B cell (primary cell): ENCODE results near the gene BRD3. TPM values are rescaled to one million over a fixed set of nuclear protein-coding genes. Genes with fewer than 3 reads are reported as not detected.
A peak's percentile ranks its signal among the peaks of the same experiment; 100 is the strongest.

Experiments
- ATAC-seq: fragments of 200-7000 bp; cut with Tn5 transposase; one replicate; pipeline ENCODE4 v1.10.0; 2021; ENCODE audit warnings: low read depth, mild to moderate bottlenecking, moderate number of reproducible peaks, moderate library complexity
- CTCF ChIA-PET: fragments of 350-600 bp; sonication (Branson Sonifier 250); formaldehyde crosslinking; loops from one replicate; lab custom pipeline; 2021; ENCODE audit warnings: antibody characterized with exemption, inconsistent platforms; lab: Charles Lee
- POLR2A ChIA-PET: fragments of 350-600 bp; sonication (Branson Sonifier 250); formaldehyde crosslinking; loops from one replicate; lab custom pipeline; 2021; ENCODE audit warnings: antibody characterized with exemption; lab: Charles Lee
- DNase-seq: peaks from one replicate; pipeline ENCODE4 v3.0.0; 2013
- H2AFZ ChIP-seq: 2 replicates; pipeline ENCODE4 v1.6.1; 2012; ENCODE audit warnings: mild to moderate bottlenecking, low read depth, low read length; ENCODE audit not compliant: insufficient read depth, poor library complexity, severe bottlenecking
- H3K27ac ChIP-seq, 2 donors: 1 replicate in 1 of 2; 2 replicates in 1 of 2; pipeline ENCODE4 v1.5.1; 2012 to 2013; ENCODE audit warnings: low read length in 2 of 2, mild to moderate bottlenecking in 2 of 2, moderate library complexity in 1 of 2
- H3K27me3 ChIP-seq, 4 experiments: fragments of 200-600 bp in 1 of 4; sonication (generic) in 1 of 4; replicated peaks in 1 of 4; 1 replicate in 2 of 4; 2 replicates in 2 of 4; pipeline versions ENCODE4 v1.6.1 to v1.7.0; 2013 to 2016; ENCODE audit warnings: low read length in 3 of 4, mild to moderate bottlenecking in 2 of 4, mixed read lengths in 1 of 4, moderate library complexity in 1 of 4; ENCODE audit not compliant: insufficient read depth in 4 of 4, control insufficient read depth in 3 of 4; ENCODE audit errors: control extremely low read depth in 1 of 4
- H3K36me3 ChIP-seq, 2 experiments: replicated peaks in 1 of 2; 1 replicate in 1 of 2; 2 replicates in 1 of 2; pipeline versions ENCODE4 v1.6.1 to v1.7.1; 2013; ENCODE audit warnings: low read length in 1 of 2; ENCODE audit not compliant: insufficient read depth in 2 of 2, control insufficient read depth in 1 of 2; ENCODE audit errors: control extremely low read depth in 1 of 2, extremely low read depth in 1 of 2
- H3K4me1 ChIP-seq, 2 donors: fragments of 200-600 bp in 1 of 2; sonication (generic) in 1 of 2; 1 replicate in 1 of 2; 2 replicates in 1 of 2; pipeline versions ENCODE4 v1.5.1 to v1.6.1; 2013 to 2017; ENCODE audit warnings: low read length in 2 of 2; ENCODE audit not compliant: control insufficient read depth in 2 of 2, insufficient read depth in 2 of 2
- H3K4me2 ChIP-seq: replicated peaks from 2 replicates; pipeline ENCODE3; 2012; ENCODE audit warnings: mild to moderate bottlenecking, low read depth, low read length; ENCODE audit not compliant: poor library complexity, severe bottlenecking
- H3K4me3 ChIP-seq, 5 experiments: fragments of 200-600 bp in 1 of 5; sonication (generic) in 1 of 5; 1 replicate in 3 of 5; 2 replicates in 2 of 5; pipeline versions ENCODE4 v1.5.1 to v1.7.0; 2011 to 2016; ENCODE audit warnings: low read length in 4 of 5, mild to moderate bottlenecking in 4 of 5, low read depth in 2 of 5, control low read depth in 1 of 5, moderate library complexity in 1 of 5; ENCODE audit not compliant: insufficient read depth in 1 of 5; ENCODE audit errors: control extremely low read depth in 1 of 5, extremely low read depth in 1 of 5
- H3K79me2 ChIP-seq: fragments of 200-600 bp; sonication (generic); one replicate; pipeline ENCODE4 v1.6.0; 2016; ENCODE audit warnings: low read length; ENCODE audit not compliant: control insufficient read depth, insufficient read depth
- H3K9ac ChIP-seq: fragments of 200-600 bp; sonication (generic); 2 replicates; pipeline ENCODE4 v1.6.1; 2017; ENCODE audit warnings: mild to moderate bottlenecking, low read length, moderate library complexity
- H3K9me3 ChIP-seq, 3 donors: one replicate each; pipeline versions ENCODE4 v1.6.1 to v1.7.1; 2013; ENCODE audit warnings: low read length in 2 of 3; ENCODE audit not compliant: control insufficient read depth in 2 of 3, insufficient read depth in 1 of 3; ENCODE audit errors: control extremely low read depth in 1 of 3
- H4K20me1 ChIP-seq: 2 replicates; pipeline ENCODE4 v1.6.0; 2012; ENCODE audit warnings: mild to moderate bottlenecking, low read length; ENCODE audit not compliant: insufficient read depth, control insufficient read depth, poor library complexity, severe bottlenecking
- H3K27ac Mint-ChIP-seq: one replicate; pipeline ENCODE4 v1.8.0; 2021; ENCODE audit warnings: mixed read lengths
- H3K27me3 Mint-ChIP-seq: one replicate; pipeline ENCODE4 v1.8.0; 2021; ENCODE audit warnings: mixed read lengths
- H3K4me1 Mint-ChIP-seq: one replicate; pipeline ENCODE4 v1.8.0; 2021; ENCODE audit warnings: mixed read lengths
- H3K4me3 Mint-ChIP-seq: one replicate; pipeline ENCODE4 v1.8.0; 2021; ENCODE audit warnings: mixed read lengths
- H3K9me3 Mint-ChIP-seq: one replicate; pipeline ENCODE4 v1.8.0; 2022; ENCODE audit warnings: mixed read lengths; ENCODE audit not compliant: insufficient read depth
- CTCF ChIP-seq: fragments of 200-600 bp; IDR thresholded peaks from one replicate; pipeline ENCODE4 v1.8.0; 2022; ENCODE audit warnings: antibody characterized with exemption, mild to moderate bottlenecking
- EZH2 ChIP-seq: IDR thresholded peaks from 2 replicates; pipeline ENCODE4 v1.6.1; 2012; ENCODE audit warnings: borderline replicate concordance, low read depth, mild to moderate bottlenecking, moderate library complexity, low read length; ENCODE audit not compliant: insufficient read depth, poor library complexity, severe bottlenecking
- WGBS: methylation state at CpG from one replicate; pipeline ENCODE4 v1.1.5; 2013; ENCODE audit warnings: missing lambda C conversion rate; ENCODE audit not compliant: insufficient coverage; 5-methylcytosine and 5-hydroxymethylcytosine counted together
- intact Hi-C: fragments of 100-400 bp; cut with micrococcal nuclease; formaldehyde crosslinking; loops from one replicate; pipeline ENCODE4 v1.10.0; 2022
- polyA plus RNA-seq: library from polyadenylated mRNA; depleted of rRNA; stranded (reverse); fragments of >200 nt; gene quantifications from 2 replicates; pipeline ENCODE4 v1.2.3, GENCODE V29; 2012
- total RNA-seq, 2 donors: library from RNA; stranded (reverse); fragments of 120-200 nt in 1 of 2; gene quantifications; 1 replicate in 1 of 2; 2 replicates in 1 of 2; pipeline versions ENCODE4 v1.2.3 to v1.2.4, GENCODE V29; 2013 to 2022

BRD3 gene
- total and polyA plus RNA-seq, 2 donors (not counting 1 experiment from before 2014, with no cell fraction given): 8.9 to 38.0 TPM

- intact Hi-C loops: loop anchor here (5.0 kb wide), 1 partner anchor 458 kb away; the partner anchor contains the start of gene ADAMTSL2
- H3K4me3 Mint-ChIP-seq: peak overlapping the region; percentile 94
- Histone ChIP-seq H4K20me1 (peaks cover 58% of the 10 kb centered on the region), H3K27ac (peak overlapping the region in 1 of 2 donors; percentile 33), H3K4me1 (peaks cover 36 to 45% of the 10 kb centered on the region in 2 donors), H3K27me3 (no peaks in the 10 kb centered on the region), H3K36me3 (no peaks in the 10 kb centered on the region), H3K4me3 (peak overlapping the region in 4 of 5 experiments; percentile 51 to 86 (median 78)), H3K4me2 (peak overlapping the region; percentile 99), H3K9ac (peak overlapping the region; percentile 86), H3K9me3 (no peaks in the 10 kb centered on the region), H3K79me2 (peaks cover 73% of the 10 kb centered on the region), H2AFZ (no peak overlapping the region)
- H3K9me3 Mint-ChIP-seq: no peaks in the 10 kb centered on the region
- no peaks in the 10 kb centered on the region for H3K27me3 Mint-ChIP-seq
- no peak for TF ChIP-seq CTCF
- no peak for TF ChIP-seq EZH2
- CTCF ChIA-PET: interaction anchor here (0.9 to 5.8 kb wide), 5 partner anchors 35 to 208 kb away, joined by 3 to 43 read pairs (median 4); no protein-coding TSS in a partner anchor
- ATAC-seq (no peak), DNase-seq (no peak)
- POLR2A ChIA-PET: interaction anchor here (0.8 to 3.4 kb wide), 2 partner anchors 32 to 35 kb away, joined by 3 to 19 read pairs; no protein-coding TSS in a partner anchor
- WGBS: 46% methylated on average over 31 of the region's 31 CpGs
- peaks cover 51% of the 10 kb centered on the region for H3K4me1 Mint-ChIP-seq
- peak overlapping the region; percentile 78 for H3K27ac Mint-ChIP-seq
Observed at GRCh38 chr9:133990366-133991213, 77.2 kb downstream of the BRD3 start.
